Ovary (tissue), 3 donors: ENCODE results near the gene SNX8.
A peak's percentile ranks its signal among the peaks of the same experiment; 100 is the strongest.

Source experiments
- EP300 ChIP-seq: sonication (generic); formaldehyde crosslinking; IDR thresholded peaks from one replicate; pipeline ENCODE4 v1.6.1; 2017; ENCODE audit warnings: antibody characterized with exemption
- POLR2A ChIP-seq: fragments of 450-650 bp; IDR thresholded peaks from one replicate; pipeline ENCODE4 v1.6.1; 2017; ENCODE audit warnings: antibody characterized with exemption, mild to moderate bottlenecking, moderate library complexity
- TF ChIP-seq, protein P1 (sequence below), 3 donors: fragments of 450-650 bp in 2 of 3; fragments of 200-600 bp in 1 of 3; IDR thresholded peaks; one replicate each; pipeline versions ENCODE4 v1.5.1 to v1.8.0; 2016 to 2022; ENCODE audit warnings: antibody characterized with exemption in 3 of 3, mild to moderate bottlenecking in 1 of 3
- donor health status: DM: no; HTN: no; CAD: no.

GRCh38 chr7:2247141-2247995, 66.9 kb downstream of the SNX8 start:
- TF ChIP-seq, protein P1, sequence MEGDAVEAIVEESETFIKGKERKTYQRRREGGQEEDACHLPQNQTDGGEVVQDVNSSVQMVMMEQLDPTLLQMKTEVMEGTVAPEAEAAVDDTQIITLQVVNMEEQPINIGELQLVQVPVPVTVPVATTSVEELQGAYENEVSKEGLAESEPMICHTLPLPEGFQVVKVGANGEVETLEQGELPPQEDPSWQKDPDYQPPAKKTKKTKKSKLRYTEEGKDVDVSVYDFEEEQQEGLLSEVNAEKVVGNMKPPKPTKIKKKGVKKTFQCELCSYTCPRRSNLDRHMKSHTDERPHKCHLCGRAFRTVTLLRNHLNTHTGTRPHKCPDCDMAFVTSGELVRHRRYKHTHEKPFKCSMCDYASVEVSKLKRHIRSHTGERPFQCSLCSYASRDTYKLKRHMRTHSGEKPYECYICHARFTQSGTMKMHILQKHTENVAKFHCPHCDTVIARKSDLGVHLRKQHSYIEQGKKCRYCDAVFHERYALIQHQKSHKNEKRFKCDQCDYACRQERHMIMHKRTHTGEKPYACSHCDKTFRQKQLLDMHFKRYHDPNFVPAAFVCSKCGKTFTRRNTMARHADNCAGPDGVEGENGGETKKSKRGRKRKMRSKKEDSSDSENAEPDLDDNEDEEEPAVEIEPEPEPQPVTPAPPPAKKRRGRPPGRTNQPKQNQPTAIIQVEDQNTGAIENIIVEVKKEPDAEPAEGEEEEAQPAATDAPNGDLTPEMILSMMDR (IDR thresholded peaks at IDR 0.05), result peak in 1 of 3 donors; percentile 15
- TF ChIP-seq POLR2A (no peak), EP300 (no peak)
